ENCODE measurements around the gene CACNG8.

DNA sequence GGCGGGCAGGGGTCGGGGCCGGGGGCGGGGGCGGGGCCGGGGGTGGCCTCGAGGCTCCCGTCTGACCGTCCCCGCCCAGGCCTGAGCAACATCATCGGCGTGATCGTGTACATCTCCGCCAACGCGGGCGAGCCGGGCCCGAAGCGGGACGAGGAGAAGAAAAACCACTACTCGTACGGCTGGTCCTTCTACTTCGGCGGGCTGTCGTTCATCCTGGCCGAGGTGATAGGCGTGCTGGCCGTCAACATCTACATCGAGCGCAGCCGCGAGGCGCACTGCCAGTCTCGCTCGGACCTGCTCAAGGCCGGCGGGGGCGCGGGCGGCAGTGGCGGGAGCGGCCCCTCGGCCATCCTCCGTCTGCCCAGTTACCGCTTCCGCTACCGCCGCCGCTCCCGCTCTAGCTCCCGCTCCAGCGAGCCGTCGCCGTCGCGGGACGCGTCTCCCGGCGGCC lies 19.3 kb downstream of the CACNG8 start:
- no peak for TF ChIP-seq POLR2A (IDR thresholded peaks at IDR 0.05)
- TF ChIP-seq, protein P1, sequence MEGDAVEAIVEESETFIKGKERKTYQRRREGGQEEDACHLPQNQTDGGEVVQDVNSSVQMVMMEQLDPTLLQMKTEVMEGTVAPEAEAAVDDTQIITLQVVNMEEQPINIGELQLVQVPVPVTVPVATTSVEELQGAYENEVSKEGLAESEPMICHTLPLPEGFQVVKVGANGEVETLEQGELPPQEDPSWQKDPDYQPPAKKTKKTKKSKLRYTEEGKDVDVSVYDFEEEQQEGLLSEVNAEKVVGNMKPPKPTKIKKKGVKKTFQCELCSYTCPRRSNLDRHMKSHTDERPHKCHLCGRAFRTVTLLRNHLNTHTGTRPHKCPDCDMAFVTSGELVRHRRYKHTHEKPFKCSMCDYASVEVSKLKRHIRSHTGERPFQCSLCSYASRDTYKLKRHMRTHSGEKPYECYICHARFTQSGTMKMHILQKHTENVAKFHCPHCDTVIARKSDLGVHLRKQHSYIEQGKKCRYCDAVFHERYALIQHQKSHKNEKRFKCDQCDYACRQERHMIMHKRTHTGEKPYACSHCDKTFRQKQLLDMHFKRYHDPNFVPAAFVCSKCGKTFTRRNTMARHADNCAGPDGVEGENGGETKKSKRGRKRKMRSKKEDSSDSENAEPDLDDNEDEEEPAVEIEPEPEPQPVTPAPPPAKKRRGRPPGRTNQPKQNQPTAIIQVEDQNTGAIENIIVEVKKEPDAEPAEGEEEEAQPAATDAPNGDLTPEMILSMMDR (IDR thresholded peaks at IDR 0.05), result no peak

Data from thyroid gland (tissue), 4 donors.